Naive thymus-derived CD8-positive, alpha-beta T cell (primary cell): ENCODE data around the gene DENND1B. TPM values are rescaled to one million over a fixed set of nuclear protein-coding genes. Genes with fewer than 3 reads are reported as not detected.

Source experiments
- ATAC-seq, 2 donors: fragments of 150-1000 bp; cut with Tn5 transposase in 1 of 2; sonication (Bioruptor Pico), chemical (Tn5 transposase) in 1 of 2; 1 replicate in 1 of 2; 2 replicates in 1 of 2; pipeline ENCODE4 v1.10.0; 2021; ENCODE audit warnings: mild to moderate bottlenecking in 2 of 2, moderate library complexity in 2 of 2
- POLR2A ChIA-PET: fragments of 350-600 bp; sonication (Branson Sonifier 250); formaldehyde crosslinking; loops from one replicate; lab custom pipeline; 2021; ENCODE audit warnings: antibody characterized with exemption; lab: Charles Lee
- DNase-seq, 10 donors: peaks; one replicate each; pipeline versions ENCODE4 v3.0.0 to v3.0.0-alpha.2; 2020 to 2022
- H3K27ac Mint-ChIP-seq, 10 donors: one replicate each; pipeline ENCODE4 v1.8.0; 2020 to 2022; ENCODE audit warnings: mild to moderate bottlenecking in 10 of 10, mixed read lengths in 10 of 10, moderate library complexity in 4 of 10, inconsistent platforms in 1 of 10
- H3K27me3 Mint-ChIP-seq, 5 donors: one replicate each; pipeline ENCODE4 v1.8.0; 2021 to 2022; ENCODE audit warnings: mixed read lengths in 5 of 5
- H3K36me3 Mint-ChIP-seq, 3 donors: one replicate each; pipeline ENCODE4 v1.8.0; 2020 to 2022; ENCODE audit warnings: mixed read lengths in 3 of 3, mild to moderate bottlenecking in 2 of 3, inconsistent platforms in 1 of 3
- H3K4me1 Mint-ChIP-seq, 4 donors: one replicate each; pipeline ENCODE4 v1.8.0; 2021 to 2022; ENCODE audit warnings: mixed read lengths in 4 of 4
- H3K4me3 Mint-ChIP-seq, 10 donors: one replicate each; pipeline ENCODE4 v1.8.0; 2020 to 2022; ENCODE audit warnings: mild to moderate bottlenecking in 10 of 10, mixed read lengths in 10 of 10, moderate library complexity in 6 of 10, inconsistent platforms in 1 of 10
- H3K9me3 Mint-ChIP-seq, 9 donors: one replicate each; pipeline ENCODE4 v1.8.0; 2020 to 2022; ENCODE audit warnings: mixed read lengths in 9 of 9, mild to moderate bottlenecking in 3 of 9, inconsistent platforms in 1 of 9, moderate library complexity in 1 of 9
- polyA plus RNA-seq, 3 donors: library from polyadenylated mRNA; unstranded; fragments of 300-500 nt; fragmentation: Illumina TruSeq; gene quantifications; one replicate each; pipeline ENCODE4 v1.2.3, GENCODE V29; 2021
- total RNA-seq, 8 experiments: library from RNA in 2 of 8; stranded (reverse) in 2 of 8; gene quantifications; one replicate each; pipeline ENCODE4 v1.2.3 and lab custom pipeline; 2021 to 2026

The DENND1B gene
- total and polyA plus RNA-seq, 5 experiments from 2014 or later: 5.5 to 14.0 (median 9.4) TPM

GRCh38 chr1:197463142-197463541 lies 312.1 kb downstream of the DENND1B start:
- no peaks in the 10 kb centered on the region for H3K36me3 Mint-ChIP-seq
- H3K4me3 Mint-ChIP-seq: no peak overlapping the region
- no peak overlapping the region for H3K27ac Mint-ChIP-seq
- H3K4me1 Mint-ChIP-seq: no peaks in the 10 kb centered on the region
- peaks cover 0 to 3% (median 0%) of the 10 kb centered on the region in 5 donors for H3K27me3 Mint-ChIP-seq
- no peak for ATAC-seq
- DNase-seq: no peak
- POLR2A ChIA-PET: no interaction called here
- no peaks in the 10 kb centered on the region for H3K9me3 Mint-ChIP-seq

GRCh38 chr1:197462539-197462938 lies 312.7 kb downstream of the DENND1B start:
- Mint-ChIP-seq H3K4me3 (no peak overlapping the region), H3K9me3 (no peaks in the 10 kb centered on the region), H3K27ac (no peak overlapping the region), H3K36me3 (no peaks in the 10 kb centered on the region), H3K4me1 (no peaks in the 10 kb centered on the region), H3K27me3 (no peaks in the 10 kb centered on the region)
- no peak for ATAC-seq
- POLR2A ChIA-PET: no interaction called here
- no peak for DNase-seq

Other genes starting within 250 kb of the DENND1B start
- not detected for gene C1orf53, start 127.2 kb upstream of the DENND1B start, total RNA-seq
- gene C1orf53, start 127.2 kb upstream of the DENND1B start, polyA plus RNA-seq: 1 to 10 TPM in 2 of 3 donors, not detected in 1; 1.4 to 2.7 TPM
- not detected for gene LHX9, start 141.9 kb upstream of the DENND1B start, total RNA-seq
- not detected for gene LHX9, start 141.9 kb upstream of the DENND1B start, polyA plus RNA-seq